ENCODE measurements around the gene CPEB2. TPM values are rescaled to one million over a fixed set of nuclear protein-coding genes. Genes with fewer than 3 reads are reported as not detected.

CPEB2 gene
- total and polyA plus RNA-seq, 7 donors = 6.4 to 39.2 (median 27.5) TPM

- Histone ChIP-seq H3K9me3 (no peaks in the 10 kb centered on the region), H3K4me3 (no peak overlapping the region), H3K27ac (peak overlapping the region in 2 of 4 donors; percentile 10 to 50), H3K4me1 (peaks cover 0 to 46% (median 27%) of the 10 kb centered on the region in 4 donors), H3K36me3 (peaks cover 0 to 4% (median 0%) of the 10 kb centered on the region in 4 donors), H3K27me3 (no peaks in the 10 kb centered on the region)
- WGBS, 2 donors = 76% methylated on average over 1 of the region's 1 CpG
- TF ChIP-seq EP300 (IDR thresholded peaks at IDR 0.05) = no peak
- no peak for TF ChIP-seq POLR2A (IDR thresholded peaks at IDR 0.05)
- no peak for TF ChIP-seq POLR2AphosphoS5 (IDR thresholded peaks at IDR 0.05)
- no peak for TF ChIP-seq CTCF (IDR thresholded peaks at IDR 0.05)
- DNase-seq = no peak
- intact Hi-C loops (cut with DNase I) = no loop called here
Observed at GRCh38 chr4:15043922-15044321, 41.6 kb downstream of the CPEB2 start.

- intact Hi-C loops (cut with DNase I) = no loop called here
- no peak overlapping the region for H3K4me3 ChIP-seq
- 90 to 91% methylated on average over 2 of the region's 2 CpGs for WGBS, 2 donors
- peaks cover 0 to 15% (median 7%) of the 10 kb centered on the region in 4 donors for H3K4me1 ChIP-seq
- no peaks in the 10 kb centered on the region for H3K9me3 ChIP-seq
- peaks cover 0 to 60% (median 20%) of the 10 kb centered on the region in 4 donors for H3K36me3 ChIP-seq
- H3K27me3 ChIP-seq = no peaks in the 10 kb centered on the region
- no peak overlapping the region for H3K27ac ChIP-seq
- DNase-seq = no peak
- TF ChIP-seq CTCF (IDR thresholded peaks at IDR 0.05) = no peak
Observed at GRCh38 chr4:15054541-15054940, 52.3 kb downstream of the CPEB2 start.

- 95 to 98% methylated on average over 2 of the region's 2 CpGs for WGBS, 2 donors
- Histone ChIP-seq H3K4me3 (no peak overlapping the region), H3K9me3 (no peaks in the 10 kb centered on the region), H3K4me1 (peaks cover 0 to 9% (median 2%) of the 10 kb centered on the region in 4 donors), H3K27me3 (no peaks in the 10 kb centered on the region), H3K27ac (no peak overlapping the region), H3K36me3 (peaks cover 10 to 72% (median 33%) of the 10 kb centered on the region in 4 donors)
- DNase-seq = no peak
- no peak for TF ChIP-seq EP300 (IDR thresholded peaks at IDR 0.05)
- no peak for TF ChIP-seq CTCF (IDR thresholded peaks at IDR 0.05)
- TF ChIP-seq POLR2A (IDR thresholded peaks at IDR 0.05) = no peak
- no peak for TF ChIP-seq POLR2AphosphoS5 (IDR thresholded peaks at IDR 0.05)
- intact Hi-C loops (cut with DNase I) = no loop called here
Observed at GRCh38 chr4:15060213-15060612, 57.9 kb downstream of the CPEB2 start.

- no peak for DNase-seq
- Histone ChIP-seq H3K36me3 (peaks cover 10 to 80% (median 37%) of the 10 kb centered on the region in 4 donors), H3K9me3 (no peaks in the 10 kb centered on the region), H3K27me3 (no peaks in the 10 kb centered on the region), H3K4me1 (peaks cover 0 to 8% (median 0%) of the 10 kb centered on the region in 4 donors), H3K4me3 (no peak overlapping the region), H3K27ac (no peak overlapping the region)
- TF ChIP-seq EP300 (IDR thresholded peaks at IDR 0.05) (no peak), POLR2AphosphoS5 (IDR thresholded peaks at IDR 0.05) (no peak), POLR2A (IDR thresholded peaks at IDR 0.05) (no peak), CTCF (IDR thresholded peaks at IDR 0.05) (no peak)
- WGBS, 2 donors = 87 to 92% methylated on average over 6 of the region's 6 CpGs
- intact Hi-C loops (cut with DNase I) = no loop called here
Observed at GRCh38 chr4:15063341-15063740, 61.1 kb downstream of the CPEB2 start.

GRCh38 chr4:15065516-15065915 lies 63.2 kb downstream of the CPEB2 start:
- intact Hi-C loops (cut with DNase I) = no loop called here
- peaks cover 10 to 70% (median 24%) of the 10 kb centered on the region in 4 donors for H3K36me3 ChIP-seq
- TF ChIP-seq POLR2A (IDR thresholded peaks at IDR 0.05) = no peak
- TF ChIP-seq CTCF (IDR thresholded peaks at IDR 0.05) = no peak
- TF ChIP-seq POLR2AphosphoS5 (IDR thresholded peaks at IDR 0.05) = no peak
- TF ChIP-seq EP300 (IDR thresholded peaks at IDR 0.05) = no peak

More at GRCh38 chr4:15065516-15065915, 63.2 kb downstream of the CPEB2 start:
- Histone ChIP-seq H3K9me3 (no peaks in the 10 kb centered on the region), H3K27me3 (no peaks in the 10 kb centered on the region), H3K4me1 (peaks cover 0 to 10% (median 0%) of the 10 kb centered on the region in 4 donors), H3K27ac (no peak overlapping the region), H3K4me3 (no peak overlapping the region)
- no peak for DNase-seq
- WGBS, 2 donors = 82 to 93% methylated on average over 5 of the region's 5 CpGs
